Jurkat, Clone E6-1 (cell line): ENCODE measurements around the gene CA5A.
"Not testable (repeated sequence)": the region's sequence is repeated elsewhere in the genome, so short reads cannot be mapped to it uniquely, and the experiment has no call there.

Source experiments
- DNase-seq: peaks from one replicate; pipeline ENCODE4 v3.0.0-alpha.2; 2011; ENCODE audit warnings: low read depth, low spot score
- H3K4me3 ChIP-seq: 2 replicates; pipeline ENCODE4 v1.5.1; 2011; ENCODE audit warnings: mild to moderate bottlenecking, low read length, control low read depth, moderate library complexity

Gene CA5A

GRCh38 chr16:87858151-87858993, 78.0 kb downstream of the CA5A start:
- H3K4me3 ChIP-seq = not testable (repeated sequence)

GRCh38 chr16:87856791-87857228, 79.5 kb downstream of the CA5A start:
- DNase-seq = no peak
- no peak overlapping the region for H3K4me3 ChIP-seq

More at GRCh38 chr16:87858151-87858993, 78.0 kb downstream of the CA5A start:
- not testable (repeated sequence) for DNase-seq

GRCh38 chr16:87855852-87856715, 80.2 kb downstream of the CA5A start:
- DNase-seq = no peak
- H3K4me3 ChIP-seq = no peak overlapping the region

DNA sequence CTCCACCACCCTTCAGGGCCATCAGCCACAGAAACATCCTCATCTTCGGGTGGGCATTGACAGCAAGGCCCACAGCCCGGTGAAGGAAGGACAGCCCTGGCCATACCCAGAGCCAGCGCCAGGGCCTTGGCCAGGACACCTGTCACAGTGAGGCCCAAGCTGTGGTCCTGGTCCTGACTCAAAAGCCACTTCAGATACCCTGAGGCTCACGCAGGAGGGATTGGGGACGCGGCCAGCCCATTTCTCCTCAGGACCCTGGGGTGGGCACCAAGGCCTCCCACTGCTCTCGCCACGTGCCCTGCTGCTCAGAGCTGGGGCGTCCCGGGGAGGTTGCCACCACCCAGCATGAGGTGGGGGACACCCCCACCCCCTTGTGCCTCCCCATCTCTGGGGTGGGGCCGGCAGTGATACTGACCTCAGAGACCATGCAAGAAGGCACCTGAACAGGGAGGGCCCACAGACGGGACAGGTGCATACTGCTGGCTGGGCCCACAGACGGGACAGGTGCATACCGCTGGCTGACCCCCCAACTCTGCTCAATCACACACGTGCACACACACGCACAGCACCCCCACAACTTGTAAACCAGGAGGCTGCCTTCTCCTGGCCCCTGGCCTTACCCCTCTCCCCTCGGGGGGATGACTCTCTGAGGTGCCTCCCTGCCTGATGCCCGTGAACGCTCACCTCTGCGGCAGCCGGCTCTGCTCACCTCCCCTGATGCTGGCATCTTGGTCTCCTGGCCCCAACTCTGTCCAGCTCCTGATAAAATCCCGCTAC, 81.2 kb downstream of the CA5A start:
- no peak for DNase-seq

GRCh38 chr16:87854053-87854906, 82.0 kb downstream of the CA5A start:
- H3K4me3 ChIP-seq = no peak overlapping the region
- no peak for DNase-seq

More for the DNA sequence above, 81.2 kb downstream of the CA5A start:
- H3K4me3 ChIP-seq = no peak overlapping the region

GRCh38 chr16:87853411-87854052, 82.8 kb downstream of the CA5A start:
- DNase-seq = peak; percentile 82

GRCh38 chr16:87851601-87852000, 84.7 kb downstream of the CA5A start:
- DNase-seq = no peak

More at GRCh38 chr16:87853411-87854052, 82.8 kb downstream of the CA5A start:
- no peak overlapping the region for H3K4me3 ChIP-seq

DNA sequence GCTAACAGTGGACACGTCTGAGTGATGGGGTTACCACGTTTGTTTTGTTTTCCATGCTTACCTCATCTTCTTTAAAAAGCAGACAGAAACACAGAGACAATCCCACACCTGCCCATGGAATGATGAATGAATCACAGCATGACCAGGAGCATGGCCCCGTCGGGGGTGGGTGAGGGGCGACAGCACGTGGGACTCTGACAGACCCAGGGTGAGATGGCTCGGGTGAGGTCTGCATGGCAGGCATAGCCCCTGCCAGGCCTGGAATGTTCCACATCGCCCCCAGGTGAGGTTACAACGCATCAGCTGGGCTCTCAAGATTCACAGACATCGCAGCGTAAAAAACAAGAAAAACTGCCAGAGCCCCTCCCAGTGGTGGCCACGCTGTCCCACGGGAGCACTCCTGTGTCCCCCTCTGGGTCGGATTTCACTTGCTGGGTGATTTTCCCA, 85.2 kb downstream of the CA5A start:
- no peak for DNase-seq
- H3K4me3 ChIP-seq = no peak overlapping the region

More at GRCh38 chr16:87851601-87852000, 84.7 kb downstream of the CA5A start:
- no peak overlapping the region for H3K4me3 ChIP-seq

GRCh38 chr16:87850009-87851006, 86.0 kb downstream of the CA5A start:
- DNase-seq = peak; percentile 53
- no peak overlapping the region for H3K4me3 ChIP-seq

DNA sequence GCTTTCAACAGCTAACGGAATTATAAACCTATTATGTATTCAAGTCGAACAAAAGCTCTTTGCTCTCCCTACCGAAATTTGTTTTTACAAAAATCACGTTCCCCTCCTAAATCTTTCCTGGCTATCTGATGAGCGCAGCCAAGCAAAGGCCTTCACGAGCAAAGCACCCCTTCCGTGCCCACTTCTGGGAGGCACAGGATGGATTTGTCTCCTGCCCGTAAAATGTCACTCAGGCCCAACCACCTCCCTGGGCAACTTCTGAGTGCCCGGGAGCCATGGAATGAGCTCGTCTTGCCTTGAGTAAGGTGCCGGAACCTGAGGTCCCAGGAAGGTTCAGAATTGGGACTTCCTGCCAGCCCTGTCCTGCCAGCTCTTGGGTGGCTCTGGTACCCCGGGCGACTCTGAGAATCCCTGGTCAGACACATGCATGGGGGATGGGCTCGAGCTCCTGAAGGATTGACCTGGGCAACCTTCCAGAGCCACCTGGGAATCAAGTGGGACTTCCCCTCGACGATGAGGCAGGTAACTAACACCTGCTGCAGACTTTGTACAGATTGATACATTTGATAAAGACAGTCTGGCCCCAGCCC, 86.8 kb downstream of the CA5A start:
- H3K4me3 ChIP-seq = no peak overlapping the region
- DNase-seq = no peak

DNA sequence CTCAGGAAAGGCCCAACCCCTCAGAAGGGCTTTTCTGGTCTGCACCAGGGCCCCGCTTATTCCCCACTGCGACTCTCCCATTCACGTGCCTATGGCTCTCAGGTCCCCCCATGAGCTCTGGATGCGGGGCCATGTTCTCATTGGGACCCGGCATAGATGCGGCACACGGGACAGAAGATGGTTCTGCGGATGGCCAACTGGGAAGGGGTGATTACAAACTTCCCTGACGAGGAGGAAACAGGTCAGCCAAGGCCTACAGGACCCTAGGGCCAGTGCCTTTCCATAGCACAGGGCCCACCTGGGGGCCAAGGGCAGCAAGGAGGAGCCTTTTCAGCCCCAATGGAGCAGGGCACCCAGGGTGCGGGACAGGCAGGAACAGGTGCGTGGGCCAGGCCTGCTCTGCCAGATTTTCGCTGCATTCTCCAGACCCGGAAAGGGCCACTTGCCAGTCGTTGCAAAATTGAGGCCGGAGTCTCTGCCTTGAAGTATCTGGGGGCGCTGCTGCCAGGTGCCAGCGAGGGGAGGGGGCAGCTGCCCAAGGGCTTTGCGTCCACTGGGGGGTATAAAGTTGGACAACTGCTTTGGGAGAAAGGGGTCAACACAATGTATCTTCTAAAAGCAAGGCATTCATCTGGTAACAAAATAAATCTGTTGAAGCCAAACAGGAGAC, 87.5 kb downstream of the CA5A start:
- H3K4me3 ChIP-seq = no peak overlapping the region
- no peak for DNase-seq

GRCh38 chr16:87847785-87848675, 88.3 kb downstream of the CA5A start:
- DNase-seq = no peak
- no peak overlapping the region for H3K4me3 ChIP-seq

- no peak for DNase-seq
- H3K4me3 ChIP-seq = no peak overlapping the region
Measured at GRCh38 chr16:87847467-87847784, 88.9 kb downstream of the CA5A start.

- H3K4me3 ChIP-seq = no peak overlapping the region
- DNase-seq = no peak
Measured at GRCh38 chr16:87846705-87847466, 89.4 kb downstream of the CA5A start.
